Measurements from ENCODE around the gene RFWD3.

DNA sequence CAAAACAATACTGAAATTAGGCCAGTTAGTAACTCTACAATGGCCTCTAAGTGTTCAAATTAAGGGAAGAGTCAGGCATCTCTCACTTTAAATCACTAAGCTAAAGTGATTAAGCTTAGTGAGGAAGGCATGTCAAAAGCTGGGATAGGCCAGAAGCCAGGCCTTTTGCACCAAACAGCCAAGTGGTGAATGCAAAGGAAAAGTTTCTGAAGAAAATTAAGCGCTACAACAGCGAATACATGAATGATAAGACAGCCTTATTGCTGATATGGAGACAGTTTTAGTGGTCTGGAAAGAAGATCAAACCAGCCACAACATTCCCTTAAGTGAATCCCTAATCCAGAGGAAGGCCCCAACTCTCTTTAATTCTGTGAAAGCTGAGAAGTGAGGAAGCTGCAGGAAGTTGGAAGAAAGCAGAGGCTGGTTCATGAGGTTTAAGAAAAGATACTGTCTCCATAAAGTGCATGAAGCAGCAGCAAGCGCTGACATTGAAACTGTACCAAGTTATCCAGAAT lies 12.1 kb downstream of the RFWD3 start:
- TF ChIP-seq POLR2A (IDR thresholded peaks at IDR 0.05), result no peak
- TF ChIP-seq, protein P1, sequence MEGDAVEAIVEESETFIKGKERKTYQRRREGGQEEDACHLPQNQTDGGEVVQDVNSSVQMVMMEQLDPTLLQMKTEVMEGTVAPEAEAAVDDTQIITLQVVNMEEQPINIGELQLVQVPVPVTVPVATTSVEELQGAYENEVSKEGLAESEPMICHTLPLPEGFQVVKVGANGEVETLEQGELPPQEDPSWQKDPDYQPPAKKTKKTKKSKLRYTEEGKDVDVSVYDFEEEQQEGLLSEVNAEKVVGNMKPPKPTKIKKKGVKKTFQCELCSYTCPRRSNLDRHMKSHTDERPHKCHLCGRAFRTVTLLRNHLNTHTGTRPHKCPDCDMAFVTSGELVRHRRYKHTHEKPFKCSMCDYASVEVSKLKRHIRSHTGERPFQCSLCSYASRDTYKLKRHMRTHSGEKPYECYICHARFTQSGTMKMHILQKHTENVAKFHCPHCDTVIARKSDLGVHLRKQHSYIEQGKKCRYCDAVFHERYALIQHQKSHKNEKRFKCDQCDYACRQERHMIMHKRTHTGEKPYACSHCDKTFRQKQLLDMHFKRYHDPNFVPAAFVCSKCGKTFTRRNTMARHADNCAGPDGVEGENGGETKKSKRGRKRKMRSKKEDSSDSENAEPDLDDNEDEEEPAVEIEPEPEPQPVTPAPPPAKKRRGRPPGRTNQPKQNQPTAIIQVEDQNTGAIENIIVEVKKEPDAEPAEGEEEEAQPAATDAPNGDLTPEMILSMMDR (IDR thresholded peaks at IDR 0.05), result no peak

Data from thyroid gland (tissue), 4 donors.